ENCODE measurements around the gene SMARCD3. TPM values are rescaled to one million over a fixed set of nuclear protein-coding genes. Genes with fewer than 3 reads are reported as not detected.

Gene SMARCD3
- total and polyA plus RNA-seq, 4 donors: 1.8 to 5.6 (median 2.1) TPM

- no peaks in the 10 kb centered on the region for H3K9me3 ChIP-seq (ENCODE audit: control insufficient read depth in 4 of 4, low read length in 3 of 4)
- H3K27ac ChIP-seq (ENCODE audit: low read depth in 1 of 2, low read length in 2 of 2): no peak overlapping the region
- H3K4me3 ChIP-seq (ENCODE audit: low read depth in 1 of 3, low read length in 3 of 3): no peak overlapping the region
- no peak overlapping the region for H3K9ac ChIP-seq (ENCODE audit: low read depth in 1 of 2, low read length in 2 of 2)
- WGBS: 75% methylated on average over 2 of the region's 2 CpGs
- no peak for TF ChIP-seq ATF3 (IDR thresholded peaks at IDR 0.05)
- no peak for TF ChIP-seq MAX (IDR thresholded peaks at IDR 0.05)
- no peak for TF ChIP-seq TAF1 (conservative IDR thresholded peaks at IDR 0.05)
- TF ChIP-seq JUND (IDR thresholded peaks at IDR 0.05): no peak
- TF ChIP-seq RAD21 (IDR thresholded peaks at IDR 0.05): no peak
- no peak for TF ChIP-seq YY1 (IDR thresholded peaks at IDR 0.05)
- no peak for TF ChIP-seq REST (IDR thresholded peaks at IDR 0.05)
- no peak for TF ChIP-seq GABPA (IDR thresholded peaks at IDR 0.05 in 1 of 2, conservative IDR thresholded peaks at IDR 0.05 in 1 of 2)
- no peak for TF ChIP-seq HNF4A (conservative IDR thresholded peaks at IDR 0.05)
- no peak for TF ChIP-seq SP1 (IDR thresholded peaks at IDR 0.05)
- TF ChIP-seq CTCF (IDR thresholded peaks at IDR 0.05; ENCODE audit: low read depth, low read length, missing input control): no peak
- no peaks in the 10 kb centered on the region for H3K36me3 ChIP-seq (ENCODE audit: control insufficient read depth in 4 of 4, insufficient read depth in 3 of 4, low read depth in 1 of 4, low read length in 3 of 4)
- H3K27me3 ChIP-seq (ENCODE audit: control insufficient read depth in 4 of 4, insufficient read depth in 4 of 4, low read length in 3 of 4): no peaks in the 10 kb centered on the region
- H3K4me1 ChIP-seq (ENCODE audit: control insufficient read depth in 4 of 4, insufficient read depth in 4 of 4, low read length in 3 of 4): no peaks in the 10 kb centered on the region
- DNase-seq (ENCODE audit: low spot score): no peak
Observed at GRCh38 chr7:151289891-151290290, 41.4 kb upstream of the SMARCD3 start.

- no peaks in the 10 kb centered on the region for H3K4me1 ChIP-seq (ENCODE audit: control insufficient read depth in 4 of 4, insufficient read depth in 4 of 4, low read length in 3 of 4)
- H3K4me3 ChIP-seq (ENCODE audit: low read depth in 1 of 3, low read length in 3 of 3): no peak overlapping the region
- H3K27me3 ChIP-seq (ENCODE audit: control insufficient read depth in 4 of 4, insufficient read depth in 4 of 4, low read length in 3 of 4): peaks cover 0 to 3% (median 0%) of the 10 kb centered on the region in 4 donors
- no peak for DNase-seq (ENCODE audit: low spot score)
- WGBS: 75% methylated on average over 2 of the region's 2 CpGs
- TF ChIP-seq TAF1 (conservative IDR thresholded peaks at IDR 0.05) (no peak), RXRA (IDR thresholded peaks at IDR 0.05) (no peak), HNF4A (conservative IDR thresholded peaks at IDR 0.05) (no peak), REST (IDR thresholded peaks at IDR 0.05) (no peak), FOXA2 (IDR thresholded peaks at IDR 0.05) (no peak), JUND (IDR thresholded peaks at IDR 0.05) (no peak), SP1 (IDR thresholded peaks at IDR 0.05) (no peak), MAX (IDR thresholded peaks at IDR 0.05) (no peak), CTCF (IDR thresholded peaks at IDR 0.05; ENCODE audit: low read depth, low read length, missing input control) (no peak), HNF4G (IDR thresholded peaks at IDR 0.05) (no peak), GABPA (IDR thresholded peaks at IDR 0.05 in 1 of 2, conservative IDR thresholded peaks at IDR 0.05 in 1 of 2) (no peak), RAD21 (IDR thresholded peaks at IDR 0.05) (no peak)
- H3K9me3 ChIP-seq (ENCODE audit: control insufficient read depth in 4 of 4, low read length in 3 of 4): no peaks in the 10 kb centered on the region
- H3K27ac ChIP-seq (ENCODE audit: low read depth in 1 of 2, low read length in 2 of 2): no peak overlapping the region
- H3K36me3 ChIP-seq (ENCODE audit: control insufficient read depth in 4 of 4, insufficient read depth in 3 of 4, low read depth in 1 of 4, low read length in 3 of 4): no peaks in the 10 kb centered on the region
- H3K9ac ChIP-seq (ENCODE audit: low read depth in 1 of 2, low read length in 2 of 2): no peak overlapping the region
Observed at GRCh38 chr7:151286148-151286547, 37.7 kb upstream of the SMARCD3 start.
